GOT3 (cell line): ENCODE data around the gene ATP9A.
"Not testable (repeated sequence)": the region's sequence is repeated elsewhere in the genome, so short reads cannot be mapped to it uniquely, and the experiment has no call there.

ENCODE experiments used
- DNase-seq: peaks from one replicate; lab custom pipeline; 2025; ENCODE audit warnings: mixed read lengths; lab: John Stamatoyannopoulos, UW

ATP9A gene

GRCh38 chr20:51571460-51571794, 196.8 kb downstream of the ATP9A start:
- no peak for DNase-seq

GRCh38 chr20:51570739-51571459, 197.3 kb downstream of the ATP9A start:
- no peak for DNase-seq

GRCh38 chr20:51569815-51570738, 198.1 kb downstream of the ATP9A start:
- DNase-seq = no peak

GRCh38 chr20:51568533-51568932, 199.7 kb downstream of the ATP9A start:
- not testable (repeated sequence) for DNase-seq

GRCh38 chr20:51567622-51568021, 200.6 kb downstream of the ATP9A start:
- DNase-seq = no peak

GRCh38 chr20:51566594-51566993, 201.6 kb downstream of the ATP9A start:
- no peak for DNase-seq

- DNase-seq = no peak
Observed at GRCh38 chr20:51565298-51566144, 202.7 kb downstream of the ATP9A start.

- DNase-seq = peak; percentile 55
Observed at GRCh38 chr20:51563486-51564332, 204.5 kb downstream of the ATP9A start.

- no peak for DNase-seq
Observed at GRCh38 chr20:51563174-51563485, 205.1 kb downstream of the ATP9A start.

GRCh38 chr20:51562332-51563173, 205.6 kb downstream of the ATP9A start:
- DNase-seq = peak; percentile 82

GRCh38 chr20:51562027-51562331, 206.2 kb downstream of the ATP9A start:
- no peak for DNase-seq

GRCh38 chr20:51560550-51561307, 207.5 kb downstream of the ATP9A start:
- no peak for DNase-seq

GRCh38 chr20:51560042-51560441, 208.1 kb downstream of the ATP9A start:
- DNase-seq = no peak

- no peak for DNase-seq
Observed at GRCh38 chr20:51554538-51555165, 213.5 kb downstream of the ATP9A start.

GRCh38 chr20:51553897-51554486, 214.2 kb downstream of the ATP9A start:
- DNase-seq = no peak

- DNase-seq = no peak
Observed at GRCh38 chr20:51551186-51551585, 217.0 kb downstream of the ATP9A start.

- DNase-seq = no peak
Observed at GRCh38 chr20:51549474-51549873, 218.7 kb downstream of the ATP9A start.

- no peak for DNase-seq
Observed at GRCh38 chr20:51547951-51548350, 220.2 kb downstream of the ATP9A start.
